Activated gamma-delta T cell treated with anti-CD3 and anti-CD28 coated beads, Interleukin-2, amount 50 U/mL, for 16 hours (primary cell): Measurements from ENCODE around the gene ACTRT1.

Experiments
- DNase-seq: peaks from one replicate; pipeline ENCODE4 v3.0.0-alpha.2; 2020; ENCODE audit warnings: low read depth

Gene ACTRT1

DNA sequence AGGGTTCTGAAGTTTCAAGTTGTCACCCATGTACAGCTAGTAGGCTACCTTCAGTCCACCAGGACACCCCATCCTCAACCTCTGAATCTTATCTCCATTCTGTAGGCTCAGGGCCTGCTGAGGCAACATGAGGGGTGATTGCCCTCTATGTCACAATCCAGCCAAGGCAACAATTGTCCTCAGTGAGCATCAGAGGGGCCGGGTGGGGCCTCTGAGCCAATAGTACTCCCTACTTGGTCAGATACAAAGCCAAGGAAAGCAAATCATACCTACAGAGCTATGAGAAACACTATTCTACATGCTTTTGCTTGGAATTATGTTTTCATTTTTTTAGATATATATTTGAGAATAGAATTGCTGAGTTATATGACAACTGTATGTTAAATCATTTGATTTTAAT lies at the start of gene ACTRT1:
TSS of gene ACTRT1 (minus strand) at position 101 of the 400 bp plus-strand sequence. CDS start 197 bp downstream, outside the sequence.
- DNase-seq: no peak

DNA sequence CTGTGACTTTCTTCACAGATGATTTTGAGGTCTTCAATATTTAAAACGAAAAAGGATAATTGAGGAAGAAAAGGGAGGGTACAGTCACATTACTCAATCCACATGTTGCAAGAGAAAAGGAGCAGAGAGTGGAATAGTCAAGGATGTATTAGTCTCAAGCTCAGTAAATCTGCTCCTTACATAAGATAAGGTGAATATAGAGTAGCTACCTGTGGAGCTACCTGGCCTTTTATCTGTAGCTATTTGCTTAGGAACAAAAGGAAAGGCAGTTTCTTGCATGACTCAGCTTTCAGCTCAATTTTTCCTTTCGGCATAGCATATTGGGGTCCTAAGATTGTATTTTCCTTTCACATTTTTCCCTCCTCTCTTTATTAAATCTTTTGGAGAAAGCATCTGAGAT lies 26.3 kb upstream of the ACTRT1 start:
- no peak for DNase-seq

DNA sequence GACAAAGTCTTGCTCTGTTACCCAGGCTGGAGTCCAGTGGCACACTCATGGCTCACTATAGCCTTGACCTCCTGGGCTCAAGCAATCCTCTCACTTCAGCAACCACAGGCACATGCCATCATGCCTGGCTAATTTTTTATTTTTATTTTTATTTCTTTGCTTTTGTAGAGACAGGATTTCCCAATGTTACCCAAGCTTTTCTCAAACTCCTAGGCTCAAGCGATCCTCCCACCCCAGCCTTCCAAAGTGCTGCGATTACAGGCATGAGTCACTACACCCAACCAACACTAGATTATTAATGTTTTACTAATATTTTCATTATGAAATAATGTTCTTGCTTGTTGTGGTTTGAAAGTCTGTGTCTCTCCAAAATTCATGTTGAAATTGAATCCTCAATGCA lies 5.2 kb upstream of the ACTRT1 start:
- DNase-seq: no peak

DNA sequence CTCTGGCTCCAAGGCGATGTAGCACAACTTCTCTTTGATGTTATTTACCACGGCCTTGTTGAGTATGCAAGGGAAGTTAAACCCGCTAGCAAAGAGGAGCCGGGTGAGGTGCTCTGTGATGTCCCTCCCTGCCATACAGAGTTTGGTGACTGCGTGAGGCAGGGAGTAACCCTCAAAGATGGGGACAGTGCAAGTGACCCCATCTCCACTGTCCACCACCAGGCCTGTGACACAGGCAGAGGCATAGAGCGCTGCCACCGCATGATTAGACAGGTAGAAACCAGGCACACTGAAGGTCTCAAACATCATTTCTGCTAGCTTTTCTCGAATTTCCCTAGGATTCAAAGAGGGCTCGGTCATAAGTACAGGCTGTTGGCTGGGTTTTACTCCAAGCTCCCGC lies 677 bp downstream of the ACTRT1 start:
- DNase-seq: no peak

DNA sequence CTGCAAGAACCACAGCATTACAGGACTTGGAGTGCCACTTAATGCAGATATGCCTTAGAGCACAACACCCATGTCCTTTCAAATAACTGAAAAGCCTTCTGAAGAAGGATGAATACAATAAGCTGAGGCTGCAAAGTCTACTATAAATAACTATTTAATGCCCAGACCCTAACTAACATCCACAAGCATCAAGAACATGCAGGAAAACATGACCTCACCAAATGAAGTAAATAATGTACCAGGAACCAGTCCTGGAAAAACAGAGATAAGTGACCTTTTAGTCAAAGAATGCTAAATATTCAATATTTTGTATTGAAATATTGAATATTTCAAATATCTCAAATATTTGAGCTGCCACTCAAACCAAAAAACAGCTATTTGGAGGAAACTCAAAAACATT lies 16.9 kb downstream of the ACTRT1 start:
- no peak for DNase-seq

DNA sequence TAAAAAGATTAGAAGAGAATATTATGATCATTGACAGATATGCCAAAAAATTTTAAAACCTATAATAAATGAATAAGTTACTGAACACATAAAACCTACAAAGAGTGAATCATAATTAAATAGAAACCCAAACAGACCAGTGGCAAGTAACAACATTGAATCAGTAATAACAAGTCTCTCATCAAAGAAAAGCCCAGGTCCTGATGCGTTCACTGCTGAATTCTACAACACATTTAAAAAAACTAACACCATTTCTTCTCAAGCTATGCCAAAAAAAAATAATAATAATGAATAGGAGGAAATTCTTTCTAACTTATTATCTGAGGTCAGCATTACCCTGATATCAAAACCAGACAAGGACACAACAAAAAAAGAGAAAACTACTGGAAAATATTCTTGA lies 30.6 kb downstream of the ACTRT1 start:
- DNase-seq: no peak

DNA sequence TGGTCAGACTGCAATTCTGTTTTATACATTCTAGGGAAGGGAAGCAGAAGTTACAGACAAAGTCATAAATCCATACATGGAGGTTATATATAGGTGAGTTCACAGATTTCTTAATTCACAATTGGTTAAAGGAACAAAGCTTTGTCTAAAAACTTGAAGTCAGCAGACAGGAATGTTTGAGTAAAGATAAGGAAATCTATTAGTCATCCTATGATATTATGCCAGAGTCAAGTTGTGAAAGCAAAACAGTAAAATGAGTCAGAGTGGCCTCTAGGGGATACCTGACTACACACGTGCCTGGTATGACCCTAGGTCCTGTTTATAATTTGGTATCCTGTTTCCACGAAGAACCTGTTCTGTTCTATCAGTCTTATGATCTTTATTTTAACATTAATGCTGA lies 31.5 kb downstream of the ACTRT1 start:
- no peak for DNase-seq

DNA sequence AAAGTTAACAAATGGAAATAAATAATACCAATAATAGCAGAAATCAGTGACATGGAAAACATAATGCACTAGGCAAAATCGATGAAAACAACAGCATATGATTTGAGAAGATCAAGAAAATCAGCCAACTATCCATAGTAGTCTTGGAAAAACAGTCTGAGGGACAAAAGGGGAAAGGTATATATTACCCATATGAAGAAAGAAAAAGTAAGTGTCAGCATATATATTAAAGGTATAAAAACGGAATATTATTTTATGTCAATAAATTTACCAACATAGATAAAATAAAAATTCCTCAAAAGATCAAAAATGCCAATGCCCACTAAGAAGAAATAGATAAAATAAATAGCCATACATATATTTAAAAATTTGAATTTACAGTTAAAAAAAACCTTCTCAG lies 33.0 kb downstream of the ACTRT1 start:
- DNase-seq: no peak

DNA sequence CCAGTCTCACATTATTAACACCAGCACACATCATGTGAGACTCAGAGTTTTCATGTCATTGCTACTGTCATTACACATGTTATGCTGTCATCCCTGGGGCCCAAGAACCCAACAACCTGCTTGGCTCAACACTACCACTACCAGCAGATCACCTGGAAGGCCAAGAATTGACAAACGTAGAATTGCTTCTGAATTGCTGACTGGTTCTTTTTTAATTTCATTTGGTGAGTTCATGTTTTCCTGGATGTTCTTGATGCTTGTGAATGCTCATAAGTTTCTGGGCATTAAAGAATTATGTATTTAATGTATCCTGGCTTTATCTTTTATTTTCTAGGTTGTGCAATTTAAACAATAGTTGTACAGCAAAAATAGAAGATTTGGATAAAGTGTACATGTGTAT lies 40.2 kb downstream of the ACTRT1 start:
- no peak for DNase-seq

DNA sequence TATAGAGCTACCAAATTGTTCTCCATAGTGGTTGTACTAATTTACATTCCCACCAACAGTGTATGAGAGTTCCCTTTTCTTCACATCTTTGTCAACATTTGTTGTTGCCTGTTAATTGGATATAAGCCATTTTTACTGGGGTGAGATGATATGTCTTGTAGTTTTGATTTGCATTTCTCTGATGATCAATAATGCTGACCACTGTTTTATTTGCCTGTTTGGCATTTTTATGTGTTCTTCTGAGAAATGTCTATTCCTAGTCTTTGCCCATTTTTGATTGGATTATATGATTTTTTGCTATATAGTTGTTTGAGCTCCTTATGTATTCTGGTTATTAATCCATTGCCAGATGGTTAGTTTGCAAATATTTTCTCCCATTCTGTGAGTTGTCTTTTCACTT lies 44.3 kb downstream of the ACTRT1 start:
- no peak for DNase-seq
